Natural killer cell (primary cell): Measurements from ENCODE around the gene SNX30. TPM values are rescaled to one million over a fixed set of nuclear protein-coding genes. Genes with fewer than 3 reads are reported as not detected.
"Not testable (repeated sequence)": the region's sequence is repeated elsewhere in the genome, so short reads cannot be mapped to it uniquely, and the experiment has no call there.

Experiments
- ATAC-seq, 3 donors: fragments of 150-1000 bp in 2 of 3; fragments of 200-7000 bp in 1 of 3; cut with Tn5 transposase; 1 replicate in 1 of 3; 2 replicates in 2 of 3; pipeline ENCODE4 v1.10.0; 2021; ENCODE audit warnings: mild to moderate bottlenecking in 2 of 3, moderate library complexity in 2 of 3
- DNase-seq, 2 donors: peaks; one replicate each; pipeline versions ENCODE4 v3.0.0 to v3.0.0-alpha.2; 2013 to 2021; ENCODE audit warnings: mixed read lengths in 1 of 2
- H3K27ac ChIP-seq: one replicate; pipeline ENCODE4 v1.5.1; 2013; ENCODE audit warnings: mild to moderate bottlenecking, low read length
- H3K27me3 ChIP-seq: one replicate; pipeline ENCODE4 v1.6.1; 2013; ENCODE audit warnings: low read length; ENCODE audit not compliant: control insufficient read depth, insufficient read depth
- H3K36me3 ChIP-seq: one replicate; pipeline ENCODE4 v1.6.1; 2013; ENCODE audit warnings: low read length; ENCODE audit not compliant: control insufficient read depth, insufficient read depth
- H3K4me1 ChIP-seq: one replicate; pipeline ENCODE4 v1.6.1; 2013; ENCODE audit warnings: low read length; ENCODE audit not compliant: control insufficient read depth, insufficient read depth
- H3K4me3 ChIP-seq: one replicate; pipeline ENCODE4 v1.5.1; 2013; ENCODE audit warnings: low read length
- H3K9me3 ChIP-seq: one replicate; pipeline ENCODE4 v1.6.1; 2013; ENCODE audit warnings: low read length; ENCODE audit not compliant: control insufficient read depth, insufficient read depth
- H3K27ac Mint-ChIP-seq, 2 donors: one replicate each; pipeline ENCODE4 v1.8.0; 2022; ENCODE audit warnings: mild to moderate bottlenecking in 2 of 2, mixed read lengths in 2 of 2, moderate library complexity in 1 of 2
- H3K27me3 Mint-ChIP-seq, 2 donors: one replicate each; pipeline ENCODE4 v1.8.0; 2022; ENCODE audit warnings: low read depth in 2 of 2, mixed read lengths in 2 of 2
- H3K36me3 Mint-ChIP-seq: one replicate; pipeline ENCODE4 v1.8.0; 2022; ENCODE audit warnings: mixed read lengths
- H3K4me1 Mint-ChIP-seq, 2 donors: one replicate each; pipeline ENCODE4 v1.8.0; 2022; ENCODE audit warnings: mixed read lengths in 2 of 2
- H3K4me3 Mint-ChIP-seq: one replicate; pipeline ENCODE4 v1.8.0; 2022; ENCODE audit warnings: mild to moderate bottlenecking, moderate library complexity, mixed read lengths
- H3K9me3 Mint-ChIP-seq, 2 donors: one replicate each; pipeline ENCODE4 v1.8.0; 2022; ENCODE audit warnings: mixed read lengths in 2 of 2
- CTCF ChIP-seq: fragments of 200-600 bp; IDR thresholded peaks from one replicate; pipeline ENCODE4 v1.8.0; 2022; ENCODE audit warnings: antibody characterized with exemption
- WGBS: methylation state at CpG from one replicate; pipeline ENCODE4 v1.1.7; 2013; ENCODE audit warnings: missing lambda C conversion rate; ENCODE audit not compliant: insufficient coverage; 5-methylcytosine and 5-hydroxymethylcytosine counted together
- intact Hi-C: fragments of 100-400 bp; cut with micrococcal nuclease; formaldehyde crosslinking; loops from one replicate; pipeline ENCODE4 v1.14.2; 2022
- total RNA-seq, 4 donors: library from RNA; stranded (reverse); fragments of 120-200 nt in 1 of 4; gene quantifications; one replicate each; pipeline versions ENCODE4 v1.2.3 to v1.2.4, GENCODE V29; 2013 to 2022

Gene SNX30
- total RNA-seq, 3 donors from 2014 or later (not counting 1 experiment from before 2014, with no cell fraction given), result 8.5 to 10.5 (median 9.3) TPM

GRCh38 chr9:112719241-112719691 is 31.3 kb upstream of the SNX30 start:
- ATAC-seq (no peak), DNase-seq (peak in 1 of 2 donors; percentile 8)
- no peak overlapping the region for H3K27ac ChIP-seq
- 96% methylated on average over 1 of the region's 1 CpG for WGBS
- peak overlapping the region; percentile 86 for H3K4me3 Mint-ChIP-seq
- intact Hi-C loops, result loop anchor here (5.0 kb wide), 4 partner anchors 73 to 1087 kb away; partner anchors contain the start of genes DNAJC25, KIAA1958 and PTBP3
- H3K9me3 Mint-ChIP-seq, result no peaks in the 10 kb centered on the region
- peaks cover 11 to 12% of the 10 kb centered on the region in 2 donors for H3K4me1 Mint-ChIP-seq
- no peak overlapping the region for H3K4me3 ChIP-seq
- H3K27me3 ChIP-seq, result no peaks in the 10 kb centered on the region
- H3K36me3 Mint-ChIP-seq, result no peaks in the 10 kb centered on the region
- peaks cover 0 to 4% of the 10 kb centered on the region in 2 donors for H3K27me3 Mint-ChIP-seq
- H3K4me1 ChIP-seq, result peaks cover 13% of the 10 kb centered on the region
- no peak for TF ChIP-seq CTCF
- no peaks in the 10 kb centered on the region for H3K9me3 ChIP-seq
- H3K27ac Mint-ChIP-seq, result peak overlapping the region; percentile 99 to 100
- H3K36me3 ChIP-seq, result peaks cover 6% of the 10 kb centered on the region

GRCh38 chr9:112719696-112720095 is 30.9 kb upstream of the SNX30 start:
- H3K36me3 Mint-ChIP-seq, result no peaks in the 10 kb centered on the region
- intact Hi-C loops, result loop anchor here (5.0 kb wide), 4 partner anchors 73 to 1087 kb away; partner anchors contain the start of genes DNAJC25, KIAA1958 and PTBP3
- H3K4me1 Mint-ChIP-seq, result peaks cover 10% of the 10 kb centered on the region in 2 donors
- 75% methylated on average over 1 of the region's 2 CpGs for WGBS
- Histone ChIP-seq H3K9me3 (no peaks in the 10 kb centered on the region), H3K27ac (no peak overlapping the region), H3K27me3 (no peaks in the 10 kb centered on the region), H3K4me1 (peaks cover 13% of the 10 kb centered on the region), H3K4me3 (no peak overlapping the region), H3K36me3 (peaks cover 2% of the 10 kb centered on the region)
- H3K4me3 Mint-ChIP-seq, result peak overlapping the region; percentile 86
- no peak for DNase-seq
- TF ChIP-seq CTCF, result no peak
- peak overlapping the region; percentile 99 to 100 for H3K27ac Mint-ChIP-seq
- no peak for ATAC-seq
- H3K9me3 Mint-ChIP-seq, result no peaks in the 10 kb centered on the region
- H3K27me3 Mint-ChIP-seq, result peaks cover 0 to 4% of the 10 kb centered on the region in 2 donors

- Histone ChIP-seq H3K4me3 (no peak overlapping the region), H3K27ac (no peak overlapping the region), H3K4me1 (peaks cover 13% of the 10 kb centered on the region), H3K27me3 (no peaks in the 10 kb centered on the region), H3K36me3 (no peaks in the 10 kb centered on the region), H3K9me3 (no peaks in the 10 kb centered on the region)
- TF ChIP-seq CTCF, result no peak
- Mint-ChIP-seq H3K9me3 (no peaks in the 10 kb centered on the region), H3K27me3 (peaks cover 0 to 4% of the 10 kb centered on the region in 2 donors), H3K4me1 (peaks cover 10% of the 10 kb centered on the region in 2 donors), H3K36me3 (no peaks in the 10 kb centered on the region), H3K4me3 (no peak overlapping the region), H3K27ac (peak overlapping the region in 1 of 2 donors; percentile 100)
- 100% methylated on average over 2 of the region's 4 CpGs for WGBS
- intact Hi-C loops, result no loop called here
- ATAC-seq (no peak), DNase-seq (no peak)
Measured at GRCh38 chr9:112720113-112720780, 30.3 kb upstream of the SNX30 start.

- peaks cover 16% of the 10 kb centered on the region for H3K4me1 ChIP-seq
- H3K27ac ChIP-seq, H3K9me3 Mint-ChIP-seq, H3K27me3 ChIP-seq, H3K27me3 Mint-ChIP-seq, H3K4me3 Mint-ChIP-seq, H3K4me1 Mint-ChIP-seq, intact Hi-C loops, H3K4me3 ChIP-seq, DNase-seq, H3K9me3 ChIP-seq, ATAC-seq, H3K36me3 ChIP-seq, H3K36me3 Mint-ChIP-seq: not testable (repeated sequence)
- 87% methylated on average over 3 of the region's 3 CpGs for WGBS
- peak overlapping the region in 1 of 2 donors; percentile 41 for H3K27ac Mint-ChIP-seq
Measured at GRCh38 chr9:112722749-112723148, 27.8 kb upstream of the SNX30 start.
